DMS153 (cell line): Measurements from ENCODE around the gene GPATCH8.

Experiments
- DNase-seq: peaks from one replicate; lab custom pipeline; 2025; lab: John Stamatoyannopoulos, UW

GPATCH8 gene

DNA sequence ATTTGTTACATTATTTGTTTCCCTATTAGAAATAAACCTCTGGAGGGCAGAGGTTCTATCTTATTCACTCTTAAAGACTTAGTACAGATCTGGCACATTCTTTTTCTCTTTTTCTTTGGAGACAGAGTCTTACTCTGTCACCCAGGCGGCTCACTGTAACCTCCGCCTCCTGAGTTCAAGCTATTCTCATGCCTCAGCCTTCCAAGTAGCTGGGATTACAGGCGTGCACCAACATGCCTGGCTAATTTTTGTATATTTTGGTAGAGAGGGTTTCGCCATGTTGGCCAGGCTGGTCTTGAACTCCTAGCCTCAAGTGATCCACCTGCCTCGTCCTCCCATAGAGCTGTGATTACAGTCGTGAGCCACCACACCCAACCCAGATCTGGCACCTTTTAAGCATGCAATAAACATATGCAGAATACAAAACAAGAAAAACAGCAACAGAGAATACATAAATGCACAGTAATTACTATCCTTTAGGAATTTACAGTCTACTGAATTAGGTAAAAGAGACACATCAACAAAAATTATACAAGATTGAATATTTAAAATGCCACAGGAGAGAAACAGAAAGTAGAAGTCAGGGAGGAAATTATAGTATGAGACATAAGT lies 52.1 kb downstream of the GPATCH8 start:
- no peak for DNase-seq

DNA sequence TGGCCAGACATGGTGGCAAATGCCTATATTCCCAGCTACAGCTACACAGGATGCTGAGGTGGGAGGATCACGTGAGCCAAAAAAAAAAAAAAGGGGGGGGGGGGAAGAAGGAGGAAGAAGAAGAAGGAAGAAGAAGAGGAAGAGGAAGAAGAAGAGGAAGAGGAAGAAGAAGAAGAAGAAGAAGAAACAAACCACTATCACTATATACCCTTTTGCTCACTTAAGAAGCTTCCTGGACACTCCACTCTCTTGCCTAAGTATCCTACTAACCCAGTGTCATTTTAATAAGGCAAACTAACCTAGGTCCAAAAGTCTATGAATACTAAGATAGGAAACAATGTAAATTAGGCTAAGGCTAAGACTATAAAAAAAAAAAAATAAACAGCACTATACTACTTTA lies 54.8 kb downstream of the GPATCH8 start:
- no peak for DNase-seq

- no peak for DNase-seq
Measured at GRCh38 chr17:44444735-44445105, 58.5 kb downstream of the GPATCH8 start.

GRCh38 chr17:44442806-44443205 lies 60.4 kb downstream of the GPATCH8 start:
- DNase-seq = no peak

DNA sequence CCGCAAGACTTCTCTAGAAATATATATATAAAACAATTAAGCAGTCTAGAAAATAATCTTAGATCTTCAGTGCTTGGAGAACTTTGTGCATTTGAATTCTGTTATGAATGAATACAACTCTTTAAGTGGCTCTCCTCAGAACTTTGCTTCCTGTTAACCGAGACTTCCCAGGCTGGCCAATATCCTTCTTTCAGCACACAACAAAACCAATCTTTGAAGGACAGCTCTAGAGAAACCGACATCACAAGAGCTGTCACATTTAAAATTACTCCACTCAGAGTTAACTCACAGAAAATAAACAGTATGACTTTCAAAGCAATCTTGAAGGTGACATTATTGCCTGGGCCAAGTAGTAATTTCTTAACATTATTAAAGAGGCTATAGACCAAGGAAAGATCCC lies 64.0 kb downstream of the GPATCH8 start:
- no peak for DNase-seq

- no peak for DNase-seq
Measured at GRCh38 chr17:44438636-44439035, 64.6 kb downstream of the GPATCH8 start.

DNA sequence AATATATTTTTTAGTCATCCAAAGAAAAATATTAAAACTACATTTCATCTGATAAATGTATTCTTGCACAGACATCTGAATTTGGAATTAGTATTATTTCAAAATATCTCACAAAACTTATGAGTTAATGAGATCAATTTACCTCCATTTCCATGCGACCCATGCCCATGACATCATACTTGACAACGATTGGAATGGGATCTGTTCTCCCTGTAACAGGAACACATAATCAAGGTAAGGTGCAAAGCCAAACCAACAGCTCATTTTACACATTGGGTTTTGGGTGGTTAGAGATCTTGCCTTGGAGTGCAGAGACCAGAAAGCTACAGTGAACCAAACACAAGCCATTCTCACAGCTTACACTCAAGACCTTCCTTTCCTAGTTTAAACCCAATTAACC lies 66.9 kb downstream of the GPATCH8 start:
- no peak for DNase-seq

- DNase-seq = no peak
Measured at GRCh38 chr17:44432254-44433157, 70.7 kb downstream of the GPATCH8 start.

DNA sequence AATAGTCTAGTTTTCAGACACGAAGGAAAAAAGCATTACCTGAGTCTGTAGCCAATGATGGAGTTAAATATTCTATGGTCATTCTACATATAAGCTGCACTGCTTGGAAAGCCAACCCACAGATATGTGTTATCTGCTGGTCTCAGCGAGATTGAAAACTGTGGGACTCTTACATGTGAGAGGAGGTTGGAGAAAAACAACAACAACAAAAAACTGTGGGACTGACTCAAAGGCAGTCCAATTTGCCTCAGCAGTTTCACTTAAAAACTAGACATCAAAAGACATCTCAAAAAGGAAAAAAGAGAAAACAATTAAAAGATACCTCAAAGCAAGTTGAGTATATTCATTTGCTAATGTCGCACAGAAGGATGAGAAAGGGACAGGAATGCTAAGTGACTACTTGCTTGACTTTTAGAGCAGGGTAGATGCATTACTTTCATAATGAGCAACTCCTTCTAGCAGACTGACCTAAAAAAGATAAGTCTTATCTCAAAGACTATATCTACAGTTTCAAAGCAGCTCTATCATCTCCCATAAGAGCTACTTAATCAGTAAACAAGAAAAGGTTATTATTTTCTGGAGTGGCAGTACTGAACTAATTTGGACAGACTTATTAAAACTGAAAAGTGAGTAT lies 78.3 kb downstream of the GPATCH8 start:
- no peak for DNase-seq

DNA sequence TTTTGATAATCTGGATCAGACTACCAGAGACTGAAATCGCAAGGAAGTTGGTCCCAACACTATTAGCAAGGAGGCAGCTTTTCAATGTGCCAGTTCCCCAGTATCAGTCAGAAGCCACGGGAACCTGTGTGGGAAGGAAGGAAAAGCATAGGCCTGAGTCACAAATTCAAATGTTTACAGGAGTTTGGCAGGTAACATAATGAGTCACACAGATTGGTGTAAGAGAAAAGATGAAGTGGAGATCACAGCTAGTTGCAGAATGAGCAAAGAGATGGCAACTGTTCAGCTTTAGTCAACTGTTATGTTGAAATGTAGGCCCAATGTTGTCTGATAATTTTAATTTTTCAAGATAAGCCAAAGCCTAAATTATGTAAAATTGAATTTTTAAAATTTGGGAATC lies 85.7 kb downstream of the GPATCH8 start:
- no peak for DNase-seq

DNA sequence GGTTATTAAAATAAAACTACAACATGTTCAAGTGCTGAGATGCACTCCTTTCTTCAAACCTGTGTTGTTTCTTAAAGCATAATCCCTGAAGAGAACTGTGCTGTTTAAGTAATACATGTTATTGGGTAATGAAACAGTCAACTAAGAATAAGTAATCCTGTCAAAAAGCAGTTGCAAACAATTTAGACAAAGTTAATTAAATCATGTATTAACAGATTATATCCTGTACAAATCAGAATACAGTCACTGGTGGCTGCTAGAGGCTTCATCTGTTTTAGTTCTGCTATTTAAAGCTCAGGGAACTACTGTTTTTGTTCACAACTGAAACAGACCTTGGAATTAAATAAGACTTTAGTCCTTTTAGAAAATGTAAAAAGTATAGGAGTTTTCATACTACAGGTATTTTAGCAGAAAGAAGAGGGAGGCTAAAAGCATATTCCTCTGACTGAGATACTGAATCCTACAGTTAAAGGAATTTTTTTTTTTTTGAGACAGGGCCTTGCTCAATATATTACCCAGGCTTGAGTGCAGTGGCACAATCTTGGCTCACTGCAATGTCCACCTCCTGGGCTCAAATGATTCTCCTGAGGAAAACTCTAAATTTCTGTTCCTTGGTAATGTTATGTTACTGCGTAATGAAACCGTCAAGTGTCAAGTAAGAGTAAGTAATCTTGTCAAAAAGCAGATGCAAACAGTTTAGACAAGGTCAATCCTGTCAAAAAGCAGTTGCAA lies 86.5 kb downstream of the GPATCH8 start:
- DNase-seq = no peak

DNA sequence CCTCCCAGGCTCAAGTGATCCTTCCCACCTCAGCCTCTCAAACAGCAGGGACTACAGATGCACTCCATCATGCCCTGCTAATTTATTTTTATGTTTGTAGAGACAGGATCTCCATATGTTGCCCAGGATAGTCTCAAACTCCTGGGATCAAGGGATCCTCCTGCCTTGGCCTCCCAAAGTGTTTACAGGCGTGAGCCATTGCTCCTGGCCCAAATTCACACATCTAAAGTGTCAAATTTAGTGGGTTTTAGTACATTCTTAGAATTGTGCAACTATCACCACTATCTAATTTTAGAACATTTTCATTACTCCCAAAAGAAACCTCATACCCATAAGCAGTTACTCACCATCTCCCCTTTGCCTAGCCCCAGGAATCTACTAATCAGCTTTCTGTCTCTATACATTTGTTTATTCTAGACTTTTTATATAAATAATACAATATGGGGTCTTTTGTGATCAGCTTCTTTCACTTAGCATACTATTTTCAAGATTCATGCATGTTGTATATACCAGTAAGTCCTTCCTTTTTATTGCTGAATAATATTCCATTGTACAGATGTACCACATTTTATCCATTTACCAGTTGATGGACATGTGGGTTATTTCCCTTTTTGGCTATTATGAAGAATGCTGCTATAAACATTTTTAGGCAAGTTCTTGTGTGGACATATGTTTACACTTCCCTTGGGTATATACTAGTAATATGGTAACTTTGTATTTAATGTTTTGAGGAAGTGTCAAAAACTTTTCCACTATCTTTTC lies 88.6 kb downstream of the GPATCH8 start:
- no peak for DNase-seq

DNA sequence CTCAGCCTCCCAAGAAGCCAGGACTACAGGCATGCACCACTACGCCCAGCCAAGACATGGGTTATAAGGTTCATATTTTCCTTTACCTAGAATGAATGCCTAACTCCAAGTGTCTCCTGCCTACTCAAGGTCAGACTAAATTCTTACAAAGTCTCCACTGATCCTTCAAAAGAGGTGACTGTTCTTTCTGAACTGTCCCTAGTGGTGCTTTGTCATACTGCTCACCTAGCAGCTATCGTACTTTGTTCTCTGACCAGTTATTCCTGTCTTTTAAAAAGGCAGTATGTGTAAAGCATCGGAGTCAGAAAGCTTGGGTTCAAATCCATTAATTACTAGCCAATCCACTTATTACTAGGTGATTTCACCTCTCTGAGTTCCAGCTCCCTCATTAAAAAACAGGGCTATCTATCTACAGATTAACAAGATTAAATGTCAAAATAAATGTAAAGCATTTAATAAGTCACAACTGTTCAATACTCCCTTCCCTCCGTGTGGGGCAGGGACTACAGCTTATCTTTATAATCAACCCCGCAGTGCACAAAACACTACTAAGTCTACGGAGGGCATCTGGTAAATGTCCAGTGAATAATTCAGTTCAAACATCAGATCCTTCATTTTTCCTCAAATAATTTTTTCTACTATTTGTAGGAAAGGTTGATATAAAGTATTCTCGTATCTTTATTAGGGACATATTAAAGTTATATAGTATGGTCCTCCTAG lies 93.7 kb downstream of the GPATCH8 start:
- DNase-seq = no peak

GRCh38 chr17:44408786-44409185 lies 94.4 kb downstream of the GPATCH8 start:
- no peak for DNase-seq

DNA sequence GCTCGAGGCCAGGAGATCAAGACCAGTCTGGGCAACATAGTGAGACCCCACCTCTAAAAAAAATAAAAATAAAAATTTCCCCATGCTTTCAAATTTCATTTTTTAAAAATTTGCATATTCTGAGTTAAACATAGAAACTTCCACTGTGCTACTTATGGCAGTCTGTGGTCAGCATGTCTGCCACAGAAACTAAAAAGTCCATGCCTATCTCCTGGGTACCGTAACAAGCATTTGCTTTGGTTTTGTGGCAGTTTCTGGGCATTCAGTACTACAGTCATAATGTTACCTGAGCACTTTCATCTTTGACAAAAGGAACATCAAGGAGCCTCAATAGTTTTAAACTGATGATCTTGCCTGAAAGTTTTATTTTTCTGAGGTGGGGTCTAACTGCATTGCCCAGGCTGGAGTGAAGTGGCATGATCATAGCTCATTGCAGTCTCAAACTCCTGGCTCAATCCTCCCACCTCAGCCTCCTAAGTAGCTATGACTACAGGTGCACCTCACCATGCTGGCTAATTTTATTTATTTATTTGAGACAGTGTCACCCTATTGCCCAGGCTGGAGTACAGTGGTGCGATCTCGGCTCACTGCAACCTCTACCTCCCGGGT lies 100.5 kb downstream of the GPATCH8 start:
- DNase-seq = no peak

DNA sequence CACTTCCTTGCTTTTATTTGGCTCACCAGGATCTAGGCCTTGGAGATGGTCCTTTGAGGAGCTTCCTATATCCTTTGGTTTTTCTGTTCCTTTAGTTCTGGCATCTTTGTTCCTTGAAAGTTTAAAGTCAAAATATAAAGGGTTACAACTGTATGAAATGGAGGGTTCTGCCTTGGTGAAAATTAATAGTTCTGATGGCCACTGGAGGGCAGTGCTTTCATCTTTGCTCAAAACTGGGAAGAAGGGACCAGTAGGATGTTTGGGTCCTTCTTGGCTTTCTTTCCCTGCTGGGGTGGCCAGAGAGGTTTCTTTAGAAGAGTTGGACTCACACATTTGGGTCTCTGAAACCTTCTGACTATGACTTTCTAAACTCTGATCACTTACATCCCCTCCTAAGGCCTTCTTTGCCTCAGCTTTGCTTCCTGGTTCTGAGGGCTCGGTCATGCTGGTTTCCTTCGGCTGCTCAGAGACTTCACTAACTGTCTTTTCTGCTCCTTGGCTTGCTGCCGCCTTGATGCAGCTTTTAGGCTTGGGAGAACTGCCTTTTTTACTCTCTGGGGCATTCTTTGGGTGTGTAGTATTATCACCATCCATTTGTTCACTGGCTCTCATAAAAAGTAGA lies 102.9 kb downstream of the GPATCH8 start:
- no peak for DNase-seq

GRCh38 chr17:44398692-44399691 lies 104.2 kb downstream of the GPATCH8 start:
- DNase-seq = no peak

DNA sequence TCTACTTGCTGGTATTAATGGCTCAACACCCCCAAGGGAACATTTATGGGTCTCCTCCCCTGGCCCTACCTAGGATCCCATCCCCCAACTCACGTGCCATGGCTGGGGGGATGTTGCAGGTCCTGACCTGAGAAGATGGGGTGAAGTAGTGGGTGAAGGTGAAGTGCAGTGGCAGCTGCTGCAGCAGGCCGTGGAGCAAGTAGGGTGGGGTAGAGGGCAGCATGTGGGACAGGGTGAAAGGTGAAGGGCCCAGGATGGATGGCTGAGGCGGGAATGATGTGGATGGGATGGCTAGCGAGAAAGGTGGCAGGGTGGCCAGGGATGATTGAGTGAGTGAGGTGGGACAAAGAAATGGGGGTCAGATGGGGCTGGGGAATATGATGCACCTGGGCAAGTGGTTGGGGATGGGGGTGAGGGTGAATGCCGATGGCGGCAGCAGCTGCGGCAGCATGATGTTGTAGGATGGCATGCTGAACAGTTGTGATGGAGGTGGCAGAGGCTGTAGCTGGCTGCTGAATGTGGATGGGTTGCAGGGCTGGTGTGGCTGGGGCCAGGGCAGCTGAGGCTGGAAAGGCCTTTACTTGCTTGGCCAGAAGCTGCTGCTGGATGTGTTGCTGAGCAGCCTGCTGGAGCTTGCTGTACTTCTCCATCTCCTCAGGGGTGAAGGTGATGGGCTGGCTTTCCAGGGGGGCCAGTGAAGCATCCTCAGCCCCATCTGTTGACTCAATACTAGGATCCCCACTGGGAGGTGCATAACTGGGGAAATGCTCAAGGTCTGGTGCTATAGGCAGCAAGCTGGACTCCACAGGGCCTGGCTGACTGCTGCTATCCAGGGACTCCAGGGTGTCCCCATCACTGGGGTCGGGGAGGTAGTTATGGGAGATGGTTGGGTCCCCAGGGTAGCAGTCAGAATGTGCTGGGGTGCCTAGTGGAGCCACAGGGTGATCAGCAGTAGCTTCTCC lies 105.4 kb downstream of the GPATCH8 start:
- DNase-seq = no peak
